Central memory CD4-positive, alpha-beta T cell (primary cell): Measurements from ENCODE around the gene FBXL4.
A peak's percentile ranks its signal among the peaks of the same experiment; 100 is the strongest.

Experiments used
- DNase-seq: peaks from one replicate; pipeline ENCODE4 v3.0.0; 2022
- total RNA-seq, 3 experiments: gene quantifications; one replicate each; lab custom pipeline; 2026; lab: John Stamatoyannopoulos, UW

Gene FBXL4
- total RNA-seq, result 23.7 to 79.7 (median 46.5) reads per million in 3 experiments

DNA sequence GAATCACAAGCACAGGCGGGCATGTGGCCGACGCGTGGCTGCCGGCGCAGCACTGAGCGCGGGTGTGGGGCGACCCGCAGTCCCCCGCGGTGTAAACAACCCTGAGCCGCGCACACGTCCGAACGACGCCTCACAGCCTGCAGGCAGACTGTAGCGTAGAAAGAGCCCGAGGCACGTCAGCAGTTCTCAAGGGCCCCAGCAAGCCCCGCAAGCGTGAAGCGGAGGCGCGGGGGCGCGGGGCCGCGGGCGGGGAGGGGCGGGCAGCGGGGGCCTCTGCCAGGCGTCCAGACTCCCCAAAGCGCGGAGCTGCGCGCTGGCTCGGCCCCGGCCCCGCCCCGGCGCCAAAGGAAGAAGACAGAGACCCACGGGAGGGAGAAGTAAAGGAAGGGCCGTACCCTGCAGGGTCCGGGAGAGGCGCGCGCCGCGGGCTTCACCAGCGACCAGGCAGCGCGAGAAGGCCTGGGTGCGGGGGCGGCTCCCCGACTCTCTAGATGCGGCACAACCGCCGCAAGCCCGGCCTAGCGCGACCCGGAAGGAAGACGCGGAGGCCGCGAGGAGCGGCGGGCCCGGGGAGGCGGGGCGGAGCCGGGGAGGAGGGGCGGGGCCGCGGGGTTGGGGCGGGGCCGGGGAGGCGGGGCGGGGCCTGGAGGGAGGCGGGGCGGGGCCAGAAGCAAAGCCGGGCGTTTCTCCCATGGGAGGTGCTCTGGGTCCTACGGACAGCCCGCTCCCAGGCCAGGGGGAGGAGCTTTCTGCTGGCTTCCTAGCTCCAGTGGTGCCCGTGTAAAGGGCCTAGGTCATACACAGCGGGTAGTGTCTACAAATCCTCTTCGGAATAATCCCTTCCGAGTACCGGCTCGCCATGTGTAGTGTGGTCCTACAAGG, at the start of gene FBXL4:
TSS of gene FBXL4 (minus strand) at position 536 of the 882 bp plus-strand sequence. CDS start 20,958 bp downstream, outside the sequence.
- peak; percentile 74 for DNase-seq

DNA sequence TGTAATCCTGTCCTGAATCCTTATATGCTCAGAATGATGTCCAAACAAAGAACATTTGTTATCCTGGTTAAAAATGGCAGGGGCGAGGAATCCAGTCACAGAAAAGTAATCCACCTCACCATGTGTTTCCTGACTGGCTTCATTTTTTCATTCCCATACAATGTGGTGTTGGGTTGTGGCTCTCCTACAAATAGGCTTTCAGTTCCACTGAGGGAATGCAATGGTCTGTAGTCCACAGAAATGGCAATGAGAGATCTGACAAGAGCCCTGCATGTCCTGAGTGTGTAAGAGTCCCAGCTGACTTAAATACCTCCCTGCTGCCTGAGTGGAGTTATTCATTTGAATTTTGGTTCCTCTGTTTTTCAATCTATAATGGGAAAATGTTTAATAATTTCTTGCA, 47.4 kb upstream of the FBXL4 start:
- no peak for DNase-seq

DNA sequence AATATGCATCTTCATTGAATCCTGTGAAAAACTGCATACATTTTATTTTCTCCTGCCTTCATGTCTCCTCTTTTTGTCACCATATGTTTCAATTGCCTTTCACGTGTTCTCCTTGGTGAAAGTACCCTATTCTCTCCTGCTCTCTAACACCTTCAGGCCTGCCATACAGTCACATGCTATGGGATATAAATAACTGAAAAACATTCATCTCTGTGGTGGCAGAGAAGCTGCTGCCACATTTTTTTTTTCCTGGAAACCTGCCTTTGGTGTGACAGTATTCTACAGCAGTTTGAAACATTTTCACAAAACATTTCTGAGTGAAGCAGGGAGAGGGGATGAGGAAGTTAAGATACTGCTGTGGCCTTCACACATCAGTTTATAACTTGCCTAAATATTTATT, 44.8 kb upstream of the FBXL4 start:
- DNase-seq, result no peak

DNA sequence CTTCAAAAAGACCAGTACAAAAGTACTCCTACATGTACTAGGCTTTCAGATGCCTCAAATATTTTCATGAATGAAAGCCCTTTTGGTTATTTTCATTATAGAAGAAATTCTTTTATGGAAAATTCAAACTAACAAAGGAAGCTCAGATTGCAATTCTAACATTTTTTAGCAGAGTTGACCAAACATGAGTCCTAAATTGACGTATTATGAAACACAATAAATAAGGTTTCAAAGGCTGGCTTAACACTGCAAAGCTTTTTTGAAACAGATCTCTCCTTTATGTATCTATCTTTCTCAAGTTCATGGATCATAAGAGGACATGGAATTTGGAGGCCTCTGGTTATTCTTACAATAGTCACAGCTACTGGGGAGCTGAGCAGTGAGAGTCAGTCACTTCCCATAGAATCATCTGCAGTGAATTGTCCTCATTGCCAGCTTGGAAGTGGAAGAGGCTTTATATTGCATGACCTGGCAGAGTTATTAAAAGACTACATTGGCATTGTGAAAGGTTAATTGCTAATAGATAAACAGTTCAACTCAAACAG, 38.4 kb upstream of the FBXL4 start:
- DNase-seq, result no peak

DNA sequence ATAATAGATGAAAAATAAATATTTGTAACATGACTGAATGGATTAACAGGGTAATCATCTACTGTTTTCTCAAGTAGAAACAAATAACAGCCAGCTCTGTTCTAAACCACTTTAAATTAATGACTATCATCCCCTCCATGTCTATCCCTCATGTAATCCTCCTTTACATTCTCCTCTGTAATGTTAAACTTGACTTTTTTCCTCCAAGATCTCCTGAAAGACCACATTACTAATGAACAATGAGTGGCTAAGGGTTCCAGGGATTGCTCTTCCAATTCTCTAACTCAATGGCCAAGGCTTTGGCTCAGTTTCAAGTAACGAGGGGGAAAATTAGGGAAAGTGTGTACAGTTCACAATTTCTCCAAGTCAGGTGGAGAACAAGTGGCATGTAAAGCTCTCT, 37.6 kb upstream of the FBXL4 start:
- DNase-seq, result no peak

DNA sequence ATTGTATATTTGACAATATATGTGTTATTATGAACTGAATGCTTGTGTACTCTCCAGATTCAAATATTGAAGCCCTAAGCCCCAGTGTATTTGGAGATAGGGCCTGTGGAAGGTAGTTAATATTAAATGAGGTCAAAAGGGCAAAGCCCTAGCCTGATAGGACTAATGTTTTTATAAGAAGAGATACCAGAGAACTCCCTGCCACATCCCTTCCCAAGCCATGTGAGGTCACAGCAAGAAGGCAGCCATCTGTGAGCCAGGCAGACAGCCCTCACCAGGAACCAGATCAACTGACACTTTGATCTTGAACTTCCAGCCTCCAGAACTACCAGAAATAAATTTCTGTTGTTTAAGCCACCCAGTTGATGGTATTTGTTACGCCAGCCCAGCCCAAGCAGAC, 36.4 kb upstream of the FBXL4 start:
- DNase-seq, result no peak

DNA sequence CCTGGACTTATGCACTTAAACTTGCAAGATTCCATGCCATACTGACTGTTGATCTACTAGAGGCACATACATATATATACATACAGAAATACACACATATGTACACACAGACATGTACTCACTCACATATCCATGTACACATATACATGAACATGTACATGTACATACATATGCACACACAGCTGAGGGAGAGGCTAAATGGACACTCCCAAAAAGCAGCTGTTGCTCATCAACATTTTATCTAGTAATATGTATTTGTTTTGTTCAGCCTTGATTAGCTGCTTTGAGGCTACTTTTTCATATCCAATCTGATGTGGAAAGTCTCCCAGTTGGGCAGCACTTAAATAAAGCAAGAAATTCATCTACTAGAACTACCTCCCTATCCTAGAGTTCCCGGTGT, 33.7 kb upstream of the FBXL4 start:
- DNase-seq, result no peak

DNA sequence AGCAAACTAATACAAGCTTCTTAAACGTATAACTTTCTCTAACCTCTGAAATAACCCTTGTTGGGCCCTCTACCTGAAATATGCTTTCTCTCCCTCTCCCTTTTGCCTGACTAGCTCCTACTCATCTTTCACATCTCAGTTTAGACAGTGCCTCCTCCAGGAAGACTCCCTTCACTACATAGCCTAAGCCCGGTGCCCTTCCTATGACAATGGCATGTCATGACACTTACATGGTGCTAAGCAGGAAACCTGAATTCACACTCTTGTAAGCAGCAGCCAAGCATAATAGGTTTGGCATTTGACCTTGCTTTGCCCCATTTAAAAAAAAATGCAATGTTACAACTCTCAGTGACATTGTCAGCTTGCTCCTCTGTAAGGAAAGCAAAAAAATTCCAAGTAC, 33.1 kb upstream of the FBXL4 start:
- no peak for DNase-seq

DNA sequence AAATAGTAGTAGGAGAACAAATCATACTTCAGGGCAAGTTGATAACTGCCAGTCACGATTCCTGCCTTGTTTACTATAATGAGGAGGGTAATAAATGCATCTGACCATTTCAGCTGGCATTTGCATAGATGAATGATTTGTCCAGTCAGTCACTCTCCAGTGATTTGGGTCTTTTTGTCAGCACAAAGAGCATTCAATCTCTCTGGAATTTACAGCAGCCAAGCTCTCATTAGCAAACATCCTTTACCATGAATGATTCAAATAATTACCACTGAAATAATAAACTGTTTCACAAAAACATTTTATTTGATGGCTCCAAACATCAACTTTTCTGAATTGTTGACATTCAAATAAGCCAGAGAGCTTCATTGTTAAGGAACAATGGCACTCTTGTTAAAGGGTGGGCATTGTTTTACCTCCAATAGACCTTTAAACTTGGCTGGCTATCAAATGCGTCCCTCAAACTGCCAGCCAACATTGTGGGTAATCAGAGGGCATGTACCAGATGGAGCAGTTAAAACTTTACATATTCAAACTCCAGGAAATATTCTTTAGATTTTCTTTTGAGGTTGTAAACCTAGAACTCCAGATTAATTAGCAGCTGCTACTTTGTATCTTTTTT, 30.0 kb upstream of the FBXL4 start:
- DNase-seq, result no peak

DNA sequence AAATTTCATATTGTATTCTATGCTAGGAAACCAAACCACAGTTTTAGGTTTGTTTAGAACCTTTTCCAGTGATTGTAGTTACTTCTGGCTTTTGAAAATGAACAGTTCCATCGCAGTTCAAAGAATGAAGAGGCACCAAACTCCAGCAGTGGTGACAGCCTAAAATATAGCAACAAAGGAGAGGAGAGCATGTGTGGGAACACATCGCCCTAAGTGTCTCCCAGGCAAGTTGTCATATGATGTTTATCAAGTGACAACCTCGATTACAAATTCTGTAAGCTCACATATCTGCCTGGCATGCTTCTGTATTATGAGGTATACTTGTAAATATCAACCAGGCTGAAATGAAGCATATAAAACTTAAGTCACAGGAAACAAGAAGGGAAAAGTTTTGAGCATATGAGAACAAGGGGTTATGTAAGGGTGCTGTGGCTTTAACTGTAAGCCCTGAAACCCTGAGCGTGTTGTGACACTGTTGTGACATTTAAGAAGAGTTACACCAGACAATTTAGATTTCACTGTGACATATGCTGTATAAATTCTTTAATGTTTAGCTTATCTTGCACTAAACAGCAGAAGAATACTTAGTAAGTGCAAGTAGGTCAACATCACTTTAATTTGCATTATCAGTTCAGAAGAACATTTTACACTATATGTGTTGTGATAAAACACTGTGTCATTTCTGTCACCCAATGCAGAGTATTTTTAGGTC, 29.1 kb upstream of the FBXL4 start:
- no peak for DNase-seq

DNA sequence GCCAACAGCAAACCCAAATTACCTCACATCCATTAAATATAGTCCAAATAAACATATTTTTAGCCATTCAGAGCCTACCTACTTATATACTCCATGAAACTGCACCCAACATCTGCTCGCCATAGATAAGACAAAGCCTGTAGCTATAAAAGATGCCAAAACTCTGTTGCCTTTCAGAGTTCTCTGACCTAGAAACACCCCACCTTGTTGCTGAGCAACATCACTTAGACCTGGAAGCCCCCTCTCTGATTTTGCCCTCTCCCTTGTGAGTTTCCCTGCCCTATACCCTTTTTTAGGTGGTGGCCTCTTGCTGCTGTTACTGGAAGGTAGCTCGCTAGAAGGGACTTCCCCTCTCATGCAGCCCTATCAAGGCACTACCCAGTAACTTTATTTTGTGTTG, 27.7 kb upstream of the FBXL4 start:
- no peak for DNase-seq

DNA sequence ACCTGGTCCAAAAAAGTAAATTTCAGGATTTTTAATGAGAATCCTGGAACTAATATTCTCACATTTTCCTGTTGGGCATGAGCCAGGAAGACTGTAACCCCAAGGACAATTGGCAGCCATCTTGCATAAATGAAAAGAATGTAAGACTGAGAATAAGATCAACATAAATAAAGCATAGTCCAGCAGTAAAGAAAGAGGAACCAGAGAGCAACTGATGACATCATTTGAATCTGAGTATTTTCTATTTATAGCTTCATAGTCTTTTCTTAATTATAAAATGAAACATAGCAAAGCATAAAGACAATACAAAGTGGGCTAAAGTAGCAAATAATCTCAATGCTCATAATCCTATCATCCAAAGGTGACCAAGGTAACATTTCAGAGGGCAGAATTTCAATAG, 26.6 kb upstream of the FBXL4 start:
- DNase-seq, result no peak

DNA sequence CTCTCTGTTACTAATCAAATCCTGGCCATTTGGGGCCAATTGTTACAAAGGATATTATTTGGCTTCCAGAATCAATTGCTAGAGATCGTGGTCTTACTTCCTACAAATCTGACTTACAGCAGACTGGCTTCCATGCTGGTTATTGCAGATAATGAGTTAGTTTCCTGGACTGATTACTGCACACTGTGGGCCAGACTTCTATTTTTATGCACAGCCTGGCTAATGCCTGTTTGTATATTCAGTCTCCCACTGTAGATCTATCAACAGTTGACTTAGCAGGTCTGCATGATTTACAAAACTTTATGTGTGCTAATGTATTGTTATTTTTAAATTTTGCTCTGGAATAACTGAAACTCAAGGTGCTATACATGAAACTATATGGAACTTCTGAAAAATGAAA, 25.8 kb upstream of the FBXL4 start:
- no peak for DNase-seq

DNA sequence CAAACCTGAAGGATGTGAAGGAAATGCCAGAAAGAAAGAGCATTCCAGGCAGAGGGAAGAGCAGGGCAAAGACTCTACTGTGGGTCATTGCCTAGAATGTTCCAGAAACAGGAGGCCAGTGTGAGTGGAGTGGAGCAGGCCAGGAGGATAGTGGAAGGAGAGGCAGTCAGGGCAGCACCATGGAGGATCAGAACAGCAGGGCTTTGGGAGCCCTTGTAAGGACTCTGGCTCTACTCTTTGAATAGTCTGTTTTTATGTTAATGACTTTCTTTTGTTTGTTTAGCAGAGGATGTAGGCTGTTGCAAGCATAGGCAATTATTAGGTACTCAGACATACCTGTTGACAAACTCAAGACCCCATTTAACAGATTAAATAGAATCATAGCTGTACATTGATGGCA, 23.6 kb upstream of the FBXL4 start:
- no peak for DNase-seq

DNA sequence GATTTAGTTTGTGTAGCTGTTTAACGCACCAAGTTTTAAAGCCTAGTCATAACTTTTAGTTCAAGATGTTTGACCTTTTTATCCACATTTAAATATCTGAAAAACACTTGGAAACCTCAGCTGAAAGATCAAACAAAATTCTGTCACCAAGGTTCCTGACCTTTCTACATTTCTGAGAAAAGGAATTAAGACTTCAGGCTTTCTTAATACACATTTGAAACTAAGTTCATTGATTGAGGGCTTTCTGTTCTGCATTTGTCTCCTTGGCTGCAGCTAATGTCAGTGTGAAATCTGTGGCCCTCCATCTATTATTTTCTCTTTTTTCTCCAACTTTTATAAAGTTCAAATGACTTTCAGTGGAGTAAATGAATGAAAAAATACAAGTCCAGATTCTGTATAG, 22.7 kb upstream of the FBXL4 start:
- DNase-seq, result no peak

DNA sequence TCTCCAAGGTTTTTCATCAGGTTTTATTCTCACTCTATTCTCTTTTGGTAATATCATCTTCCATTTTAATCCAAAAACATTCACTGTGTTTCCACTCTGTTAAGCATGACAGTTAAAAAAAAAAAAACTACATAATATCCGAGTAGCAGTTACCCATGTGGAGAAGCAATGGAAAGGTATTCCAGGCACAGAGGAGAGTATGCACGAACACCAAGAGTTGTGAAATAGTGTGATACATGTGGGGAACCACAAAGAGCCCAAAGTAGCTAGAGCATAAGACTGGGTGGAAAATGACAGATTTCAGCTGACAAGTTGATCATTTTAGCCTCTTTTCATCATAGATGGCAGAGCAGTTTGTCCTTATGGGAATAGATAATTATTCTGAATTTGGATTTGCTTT, 19.9 kb upstream of the FBXL4 start:
- DNase-seq, result no peak

DNA sequence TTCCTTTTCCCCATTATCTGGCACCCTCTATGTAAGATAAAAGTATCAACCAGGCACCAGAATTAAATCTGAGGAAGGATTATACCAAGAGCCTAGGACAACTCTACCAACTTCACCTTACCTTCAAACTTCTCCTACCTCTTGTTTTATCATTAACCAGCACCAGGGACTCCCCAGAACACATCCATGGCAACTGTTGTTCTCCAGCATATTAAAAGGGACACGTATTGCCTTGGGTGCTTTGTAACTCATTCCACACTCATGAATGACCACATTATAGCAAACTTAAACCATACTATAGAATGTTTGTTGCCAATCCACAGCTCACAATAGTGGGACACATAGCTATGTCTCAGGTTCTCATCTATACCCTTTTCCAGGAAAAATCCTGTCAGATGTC, 11.9 kb upstream of the FBXL4 start:
- DNase-seq, result no peak

DNA sequence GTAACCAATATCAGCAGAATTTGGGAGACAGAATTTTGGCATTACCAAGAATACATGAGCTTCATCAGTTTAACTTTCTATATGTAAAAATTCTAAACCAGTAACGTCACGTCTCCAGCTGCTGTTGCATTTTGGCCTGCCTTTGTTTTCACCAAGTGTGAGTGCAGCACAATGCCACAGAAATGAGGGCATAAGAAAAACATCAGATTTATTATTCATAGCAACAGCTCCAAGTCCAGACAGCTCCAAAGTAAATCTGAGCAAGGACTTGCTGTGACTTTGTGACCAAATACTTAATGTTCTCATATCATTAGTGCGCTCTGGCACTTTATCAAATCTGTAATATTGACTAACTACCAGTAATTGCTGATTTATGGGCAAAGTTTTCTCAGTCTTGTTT, 11.0 kb upstream of the FBXL4 start:
- DNase-seq, result no peak

DNA sequence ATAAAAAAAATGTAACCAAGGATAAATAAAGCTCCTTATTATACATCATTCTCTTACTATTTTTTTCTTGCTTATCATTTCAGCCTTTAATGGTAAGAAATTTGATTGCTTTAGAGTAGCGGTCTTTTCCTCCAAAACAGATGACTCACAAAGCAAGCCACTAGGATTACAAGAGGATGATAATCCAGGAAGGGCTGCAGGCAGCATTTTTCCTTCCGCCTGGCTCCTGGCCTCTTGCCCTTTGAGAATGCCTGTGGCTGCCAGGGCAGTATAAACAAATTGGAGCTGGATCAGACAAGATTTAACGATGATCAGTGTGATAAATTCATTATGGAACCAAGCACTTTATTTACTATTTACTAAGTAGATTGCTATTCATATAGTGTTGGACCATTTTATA, 9.7 kb upstream of the FBXL4 start:
- DNase-seq, result no peak

DNA sequence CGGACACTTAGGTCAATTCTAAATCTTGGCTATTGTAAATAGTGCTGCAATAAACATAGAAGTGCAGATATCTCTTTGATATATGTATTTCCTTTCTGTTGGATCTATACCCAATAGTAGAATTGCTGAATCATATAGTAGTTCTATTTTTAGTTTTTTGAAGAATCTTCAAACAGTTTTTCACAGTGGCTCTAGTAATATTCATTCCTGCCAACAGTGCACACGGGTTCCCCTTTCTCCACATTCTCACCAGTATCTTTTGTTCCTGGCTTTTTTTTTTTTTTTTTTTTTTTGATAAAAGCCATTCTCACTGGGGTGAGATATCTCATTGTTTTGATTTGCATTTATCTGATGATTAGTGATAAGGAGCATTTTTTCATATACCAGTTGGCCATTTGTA, 1.8 kb upstream of the FBXL4 start:
- DNase-seq, result no peak

DNA sequence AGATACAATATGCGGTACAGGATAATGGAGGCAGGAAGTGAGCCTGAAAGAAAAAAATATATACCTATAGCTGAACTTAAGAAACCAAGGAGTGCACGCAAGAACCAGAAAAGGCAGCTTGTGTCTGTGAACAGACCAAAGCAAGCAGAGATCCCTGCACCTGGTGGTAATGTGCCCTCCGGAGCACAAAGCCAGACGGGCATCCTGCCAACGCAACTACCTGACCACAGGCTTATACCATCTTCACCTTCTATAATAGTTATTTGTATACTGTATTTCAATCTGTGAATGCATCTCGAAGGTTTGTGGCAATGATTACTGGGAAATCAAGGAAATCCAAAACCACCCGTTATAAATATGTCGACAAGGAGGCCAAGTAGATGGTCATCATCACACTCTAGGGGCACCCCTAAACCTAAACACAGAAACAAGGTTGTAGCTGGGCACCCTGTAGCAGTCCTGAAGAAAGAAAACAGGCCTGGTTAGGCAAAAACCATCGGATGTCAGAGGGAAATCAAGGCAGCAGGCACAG, 801 bp downstream of the FBXL4 start:
- DNase-seq, result peak; percentile 54

DNA sequence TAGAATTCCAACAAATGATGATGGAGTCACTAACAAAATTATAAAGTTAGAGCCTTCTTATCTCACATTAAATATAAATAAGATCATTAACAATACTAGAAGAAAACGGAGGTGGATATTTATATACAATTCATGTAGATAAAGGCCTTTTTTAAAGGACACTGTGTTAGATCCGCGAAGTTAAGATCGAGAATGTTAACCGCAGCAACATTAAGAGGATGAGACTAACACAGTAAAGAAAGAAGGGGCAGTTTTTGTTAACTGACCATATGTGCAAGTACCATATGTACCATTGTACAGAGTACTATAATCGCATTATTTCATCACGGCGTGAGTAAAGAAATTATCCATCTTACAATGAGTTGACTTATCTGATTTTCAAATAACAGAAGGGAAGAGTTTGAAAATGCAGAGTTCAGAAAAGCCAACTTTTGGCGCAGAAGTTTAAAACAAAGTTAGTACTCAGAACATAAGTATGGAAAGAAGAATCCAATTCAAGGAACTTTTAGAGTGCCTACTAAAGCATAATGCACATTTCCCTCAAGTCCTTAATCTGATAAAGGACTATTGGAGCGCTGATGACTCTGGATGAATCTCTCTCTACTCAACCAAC, 1.4 kb downstream of the FBXL4 start:
- no peak for DNase-seq
